ENCODE results near the gene PTPRK. TPM values are rescaled to one million over a fixed set of nuclear protein-coding genes. Genes with fewer than 3 reads are reported as not detected.

PTPRK gene
- total RNA-seq, 1 experiment from 2014 or later: 265 TPM

GRCh38 chr6:128017288-128017687, 503.1 kb downstream of the PTPRK start:
- DNase-seq: no peak
- Mint-ChIP-seq H3K4me3 (ENCODE audit: low read depth, unreplicated experiment) (no peak overlapping the region), H3K27me3 (ENCODE audit: unreplicated experiment) (no peaks in the 10 kb centered on the region), H3K36me3 (ENCODE audit: insufficient read depth, unreplicated experiment) (no peaks in the 10 kb centered on the region), H3K27ac (ENCODE audit: unreplicated experiment) (no peak overlapping the region), H3K4me1 (ENCODE audit: low read depth, unreplicated experiment) (peaks cover 16% of the 10 kb centered on the region), H3K9me3 (ENCODE audit: low read depth, unreplicated experiment) (no peaks in the 10 kb centered on the region)
- intact Hi-C loops (cut with micrococcal nuclease; ENCODE audit: unreplicated experiment): no loop called here
- no TSS peak for BruUV-seq (replicated peaks)
- CTCF ChIA-PET: interaction anchor here (0.5 kb wide), 1 partner anchor 803 kb away, joined by 5 read pairs; no protein-coding TSS in a partner anchor
- no peak for TF ChIP-seq CTCF (IDR thresholded peaks at IDR 0.05; ENCODE audit: unreplicated experiment)

- CTCF ChIA-PET: no interaction called here
- Mint-ChIP-seq H3K36me3 (ENCODE audit: insufficient read depth, unreplicated experiment) (peaks cover 9% of the 10 kb centered on the region), H3K27ac (ENCODE audit: unreplicated experiment) (no peak overlapping the region), H3K27me3 (ENCODE audit: unreplicated experiment) (no peaks in the 10 kb centered on the region), H3K9me3 (ENCODE audit: low read depth, unreplicated experiment) (no peaks in the 10 kb centered on the region), H3K4me3 (ENCODE audit: low read depth, unreplicated experiment) (no peak overlapping the region), H3K4me1 (ENCODE audit: low read depth, unreplicated experiment) (peaks cover 12% of the 10 kb centered on the region)
- intact Hi-C loops (cut with micrococcal nuclease; ENCODE audit: unreplicated experiment): no loop called here
- DNase-seq: no peak
- no peak for TF ChIP-seq CTCF (IDR thresholded peaks at IDR 0.05; ENCODE audit: unreplicated experiment)
- no TSS peak for BruUV-seq (replicated peaks)
These were observed 512.7 kb downstream of the PTPRK start for GRCh38 chr6:128007658-128008057.

- Mint-ChIP-seq H3K4me1 (ENCODE audit: low read depth, unreplicated experiment) (peaks cover 3% of the 10 kb centered on the region), H3K36me3 (ENCODE audit: insufficient read depth, unreplicated experiment) (peaks cover 9% of the 10 kb centered on the region), H3K27ac (ENCODE audit: unreplicated experiment) (no peak overlapping the region), H3K9me3 (ENCODE audit: low read depth, unreplicated experiment) (no peaks in the 10 kb centered on the region), H3K4me3 (ENCODE audit: low read depth, unreplicated experiment) (no peak overlapping the region), H3K27me3 (ENCODE audit: unreplicated experiment) (no peaks in the 10 kb centered on the region)
- no peak for TF ChIP-seq CTCF (IDR thresholded peaks at IDR 0.05; ENCODE audit: unreplicated experiment)
- DNase-seq: peak; percentile 38
- intact Hi-C loops (cut with micrococcal nuclease; ENCODE audit: unreplicated experiment): no loop called here
- no TSS peak for BruUV-seq (replicated peaks)
- CTCF ChIA-PET: no interaction called here
These were observed 515.4 kb downstream of the PTPRK start for GRCh38 chr6:128005009-128005408.

GRCh38 chr6:128000363-128000762, 520.0 kb downstream of the PTPRK start:
- no peak overlapping the region for H3K4me3 Mint-ChIP-seq (ENCODE audit: low read depth, unreplicated experiment)
- BruUV-seq (replicated peaks): no TSS peak
- no peaks in the 10 kb centered on the region for H3K9me3 Mint-ChIP-seq (ENCODE audit: low read depth, unreplicated experiment)
- no peak for DNase-seq
- H3K27me3 Mint-ChIP-seq (ENCODE audit: unreplicated experiment): no peaks in the 10 kb centered on the region
- no peak for TF ChIP-seq CTCF (IDR thresholded peaks at IDR 0.05; ENCODE audit: unreplicated experiment)
- intact Hi-C loops (cut with micrococcal nuclease; ENCODE audit: unreplicated experiment): loop anchor here (5.0 kb wide), 1 partner anchor 252 kb away; no protein-coding TSS in a partner anchor
- CTCF ChIA-PET: no interaction called here
- H3K4me1 Mint-ChIP-seq (ENCODE audit: low read depth, unreplicated experiment): no peaks in the 10 kb centered on the region
- H3K27ac Mint-ChIP-seq (ENCODE audit: unreplicated experiment): no peak overlapping the region
- H3K36me3 Mint-ChIP-seq (ENCODE audit: insufficient read depth, unreplicated experiment): peaks cover 8% of the 10 kb centered on the region
